Transverse colon (tissue), 3 donors: ENCODE measurements around the gene SNX18.
"Not testable (repeated sequence)": the region's sequence is repeated elsewhere in the genome, so short reads cannot be mapped to it uniquely, and the experiment has no call there.

Experiments used
- CTCF ChIP-seq, 5 experiments: fragments of 200-600 bp in 3 of 5; fragments of 450-650 bp in 2 of 5; sonication (generic) in 3 of 5; IDR thresholded peaks; 1 replicate in 2 of 5; 2 replicates in 3 of 5; pipeline ENCODE4 v1.5.1; 2016 to 2017; ENCODE audit warnings: antibody characterized with exemption in 5 of 5, inconsistent platforms in 3 of 5, mild to moderate bottlenecking in 2 of 5, moderate library complexity in 1 of 5
- POLR2A ChIP-seq: fragments of 450-650 bp; IDR thresholded peaks from one replicate; pipeline ENCODE4 v1.6.1; 2016; ENCODE audit warnings: antibody characterized with exemption, mild to moderate bottlenecking, moderate library complexity

DNA sequence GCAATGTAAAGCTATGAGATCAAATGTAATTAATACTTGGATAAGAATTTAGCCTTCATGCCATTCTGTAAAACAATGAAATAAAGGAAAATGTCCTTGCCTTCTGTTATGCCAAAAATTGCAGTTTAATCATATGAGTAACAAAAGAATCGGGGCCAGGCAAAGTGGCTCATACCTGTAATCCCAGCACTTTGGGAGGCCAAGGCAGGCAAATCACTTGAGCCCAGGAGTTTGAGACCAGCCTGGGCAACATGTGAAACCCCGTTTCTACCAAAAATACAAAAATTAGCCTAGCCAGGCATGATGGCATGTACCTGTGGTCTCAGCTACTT, 27.9 kb upstream of the SNX18 start:
- TF ChIP-seq CTCF (IDR thresholded peaks at IDR 0.05); POLR2A: not testable (repeated sequence)
